ENCODE measurements around the gene MTA2. TPM values are rescaled to one million over a fixed set of nuclear protein-coding genes. Genes with fewer than 3 reads are reported as not detected.
"Not testable (repeated sequence)": the region's sequence is repeated elsewhere in the genome, so short reads cannot be mapped to it uniquely, and the experiment has no call there.

The MTA2 gene
- total and polyA plus RNA-seq, 11 donors: 18.4 to 55.3 (median 33.7) TPM

DNA sequence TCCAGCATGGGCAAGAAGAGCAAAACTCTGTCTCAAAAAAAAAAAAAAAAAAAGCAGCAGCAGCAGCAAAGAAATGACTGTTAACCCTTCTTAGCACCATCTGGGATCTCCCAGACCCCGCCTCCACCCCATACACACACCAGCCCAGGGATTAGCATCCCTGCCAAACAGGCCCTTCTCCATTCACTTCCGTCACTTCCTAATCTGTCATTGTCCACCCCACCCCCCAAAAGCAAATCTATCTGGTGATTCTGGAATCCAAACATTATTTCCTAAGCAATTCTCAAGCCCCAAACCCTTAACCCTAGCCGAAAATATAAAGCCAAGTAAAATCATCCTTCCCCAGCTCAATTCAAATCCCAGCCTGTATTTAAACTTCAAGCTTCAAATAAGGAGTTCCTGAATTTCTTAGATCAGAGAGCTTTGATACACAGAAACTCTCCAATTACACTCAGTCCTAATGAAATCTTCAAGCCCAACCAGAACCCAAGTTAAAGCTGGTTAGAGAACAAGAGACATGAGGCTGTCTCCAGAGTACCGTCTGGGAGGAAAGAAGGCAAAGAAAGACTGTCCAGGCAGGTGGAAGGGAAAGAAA is 49.1 kb downstream of the MTA2 start:
- WGBS, 4 donors: 28 to 39% (median 34%) methylated on average over 4 of the region's 4 CpGs
- Histone ChIP-seq H3K9me3 (no peaks in the 10 kb centered on the region), H3K36me3 (peaks cover 0 to 3% (median 0%) of the 10 kb centered on the region in 9 donors), H3K4me1 (peaks cover 26 to 99% (median 92%) of the 10 kb centered on the region in 12 donors), H3K4me3 (peak overlapping the region in 10 of 12 donors; percentile 8 to 33 (median 20)), H3K27ac (peak overlapping the region; percentile 86 to 98 (median 93)), H3K27me3 (no peaks in the 10 kb centered on the region)
- TF ChIP-seq POLR2A (IDR thresholded peaks at IDR 0.05): no peak
- TF ChIP-seq, protein P1, sequence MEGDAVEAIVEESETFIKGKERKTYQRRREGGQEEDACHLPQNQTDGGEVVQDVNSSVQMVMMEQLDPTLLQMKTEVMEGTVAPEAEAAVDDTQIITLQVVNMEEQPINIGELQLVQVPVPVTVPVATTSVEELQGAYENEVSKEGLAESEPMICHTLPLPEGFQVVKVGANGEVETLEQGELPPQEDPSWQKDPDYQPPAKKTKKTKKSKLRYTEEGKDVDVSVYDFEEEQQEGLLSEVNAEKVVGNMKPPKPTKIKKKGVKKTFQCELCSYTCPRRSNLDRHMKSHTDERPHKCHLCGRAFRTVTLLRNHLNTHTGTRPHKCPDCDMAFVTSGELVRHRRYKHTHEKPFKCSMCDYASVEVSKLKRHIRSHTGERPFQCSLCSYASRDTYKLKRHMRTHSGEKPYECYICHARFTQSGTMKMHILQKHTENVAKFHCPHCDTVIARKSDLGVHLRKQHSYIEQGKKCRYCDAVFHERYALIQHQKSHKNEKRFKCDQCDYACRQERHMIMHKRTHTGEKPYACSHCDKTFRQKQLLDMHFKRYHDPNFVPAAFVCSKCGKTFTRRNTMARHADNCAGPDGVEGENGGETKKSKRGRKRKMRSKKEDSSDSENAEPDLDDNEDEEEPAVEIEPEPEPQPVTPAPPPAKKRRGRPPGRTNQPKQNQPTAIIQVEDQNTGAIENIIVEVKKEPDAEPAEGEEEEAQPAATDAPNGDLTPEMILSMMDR (IDR thresholded peaks at IDR 0.05): no peak
- no peak for ATAC-seq
- intact Hi-C loops (cut with DNase I): no loop called here
- peak in 1 of 5 donors; percentile 37 for DNase-seq

DNA sequence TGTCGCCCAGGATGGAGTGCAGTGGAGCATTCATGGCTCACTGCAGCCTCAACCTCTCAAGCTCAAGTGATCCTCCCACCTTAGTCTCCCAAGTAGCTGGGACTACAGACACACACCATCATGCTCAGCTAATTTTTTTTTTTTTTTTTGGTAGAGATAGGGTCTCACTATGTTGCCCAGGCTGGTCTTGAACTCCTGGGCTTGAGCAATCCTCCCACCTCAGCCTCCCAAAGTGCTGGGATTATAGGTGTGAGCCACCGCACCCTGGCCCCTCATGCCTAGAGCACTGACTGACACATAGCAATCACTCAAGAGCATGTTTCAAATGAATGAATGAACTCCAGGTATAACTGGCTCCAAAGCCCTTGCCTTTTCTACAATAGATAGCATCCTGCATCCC is 51.2 kb downstream of the MTA2 start:
- H3K36me3 ChIP-seq; intact Hi-C loops (cut with DNase I); DNase-seq; H3K27me3 ChIP-seq; ATAC-seq; H3K4me3 ChIP-seq; H3K9me3 ChIP-seq: not testable (repeated sequence)
- 90 to 99% (median 95%) methylated on average over 2 of the region's 2 CpGs for WGBS, 4 donors
- H3K27ac ChIP-seq: peak overlapping the region in 1 of 12 donors; percentile 93
- peaks cover 21 to 83% (median 79%) of the 10 kb centered on the region in 12 donors for H3K4me1 ChIP-seq

DNA sequence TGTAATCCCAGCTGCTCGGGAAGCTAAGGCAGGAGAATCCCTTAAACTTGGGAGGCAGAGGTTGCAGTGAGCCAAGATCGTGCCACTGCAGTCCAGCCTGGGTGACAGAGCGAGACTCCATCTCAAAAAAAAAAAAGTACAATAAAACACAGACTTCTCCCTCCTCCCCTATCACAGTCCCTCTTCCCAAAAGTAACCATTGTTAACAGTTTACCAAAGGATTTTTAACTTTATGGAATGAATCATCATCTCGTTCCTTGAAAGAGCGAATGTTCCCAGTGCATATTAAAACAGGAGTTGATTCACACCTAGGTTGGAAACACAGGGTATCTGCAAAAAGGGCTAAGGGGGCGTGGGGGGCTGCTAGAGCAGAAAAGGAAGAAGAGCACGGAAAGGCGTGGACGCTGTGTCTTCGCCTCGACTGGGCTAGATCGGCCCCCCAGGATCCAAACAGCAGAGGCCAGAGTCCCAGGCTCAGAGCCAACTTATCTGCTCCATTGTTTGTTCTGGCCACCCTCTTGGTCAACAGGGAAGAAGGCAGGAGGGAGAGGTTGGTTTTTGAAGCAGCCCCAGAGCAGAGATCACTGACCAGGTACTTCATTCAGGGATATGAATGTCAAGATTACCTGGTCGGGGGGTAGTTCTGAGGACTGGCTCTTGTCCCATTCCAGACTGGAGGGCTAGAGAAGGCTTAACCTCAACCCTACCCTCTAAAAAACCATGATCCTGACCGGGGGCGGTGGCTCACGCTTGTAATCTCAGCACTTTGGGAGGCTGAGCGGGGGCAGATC is 52.9 kb downstream of the MTA2 start:
- Histone ChIP-seq H3K27me3 (no peaks in the 10 kb centered on the region), H3K27ac (peak overlapping the region; percentile 94 to 100 (median 99)), H3K36me3 (no peaks in the 10 kb centered on the region), H3K9me3 (no peaks in the 10 kb centered on the region), H3K4me3 (peak overlapping the region in 3 of 12 donors; percentile 5 to 99 (median 95)), H3K4me1 (peaks cover 18 to 81% (median 64%) of the 10 kb centered on the region in 12 donors)
- DNase-seq (peak in 2 of 5 donors; percentile 42 to 70), ATAC-seq (no peak)
- WGBS, 4 donors: 44 to 57% (median 51%) methylated on average over 17 of the region's 17 CpGs
- TF ChIP-seq, protein P1 (IDR thresholded peaks at IDR 0.05): no peak
- no peak for TF ChIP-seq POLR2A (IDR thresholded peaks at IDR 0.05)
- intact Hi-C loops (cut with DNase I): loop anchor here in 2 of 10 donors (10.0 kb wide), 1 partner anchor 154 kb away; no protein-coding TSS in a partner anchor

DNA sequence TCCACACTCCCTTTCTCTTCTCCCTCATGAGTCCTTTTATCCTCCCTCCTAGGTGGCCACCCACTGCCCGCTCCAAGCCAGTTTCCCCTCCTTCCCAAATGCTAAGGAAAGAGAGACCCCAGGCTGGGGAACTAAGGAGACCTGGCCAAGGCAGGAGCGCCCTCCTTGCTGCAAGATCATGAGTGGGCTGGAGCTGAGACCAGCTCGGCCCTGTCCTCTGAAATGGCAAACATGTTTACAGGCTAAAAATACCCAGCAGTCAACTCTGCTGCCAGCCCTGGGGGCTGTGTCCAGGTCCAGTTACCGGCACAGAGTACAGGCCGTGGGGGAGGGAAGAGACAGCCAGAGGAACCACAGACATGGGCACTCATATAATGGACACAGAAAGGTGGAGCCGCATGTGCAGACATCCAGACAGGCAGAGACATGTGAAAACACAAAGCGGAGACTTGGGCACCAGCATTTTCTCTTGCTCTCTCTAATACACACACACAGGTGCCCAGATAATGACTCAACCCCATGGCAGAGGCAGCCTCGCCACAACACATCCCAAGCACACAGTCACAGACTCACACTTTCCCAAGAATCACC is 53.9 kb downstream of the MTA2 start:
- intact Hi-C loops (cut with DNase I): loop anchor here in 4 of 10 donors (2.0 to 10.0 kb wide), 4 partner anchors 13 to 153 kb away; no protein-coding TSS in a partner anchor
- WGBS, 4 donors: 29 to 42% (median 40%) methylated on average over 8 of the region's 8 CpGs
- H3K9me3 ChIP-seq: no peaks in the 10 kb centered on the region
- H3K4me3 ChIP-seq: peak overlapping the region; percentile 71 to 100 (median 98)
- H3K27me3 ChIP-seq: no peaks in the 10 kb centered on the region
- DNase-seq (peak in 4 of 5 donors; percentile 56 to 84 (median 78)), ATAC-seq (peak; percentile 24 to 46 (median 32))
- H3K27ac ChIP-seq: peak overlapping the region; percentile 94 to 100 (median 99)
- no peaks in the 10 kb centered on the region for H3K36me3 ChIP-seq
- H3K4me1 ChIP-seq: peaks cover 14 to 81% (median 63%) of the 10 kb centered on the region in 12 donors
- TF ChIP-seq, protein P1 (IDR thresholded peaks at IDR 0.05): no peak
- TF ChIP-seq POLR2A (IDR thresholded peaks at IDR 0.05): peak in 1 of 2 donors; percentile 79
